Measurements from ENCODE around the gene TMEM106B.
"Not testable (repeated sequence)": the region's sequence is repeated elsewhere in the genome, so short reads cannot be mapped to it uniquely, and the experiment has no call there.

TMEM106B gene

GRCh38 chr7:12211054-12211710 is at the start of gene TMEM106B:
TMEM106B (plus strand) TSS chr7:12211294; CDS start chr7:12214811, 3,517 bp downstream.
- H3K9ac ChIP-seq (ENCODE audit: low read length), result peak within 1 kb of the TSS; percentile 83
- H3K4me1 ChIP-seq (ENCODE audit: insufficient read depth, low read length, severe bottlenecking), result peaks cover 25% of the 10 kb centered on the region
- H3K4me3 ChIP-seq (ENCODE audit: low read depth, low read length, poor library complexity, severe bottlenecking), result peak within 1 kb of the TSS; percentile 79
- H3K79me2 ChIP-seq (ENCODE audit: insufficient read depth, low read length), result peaks cover 6% of the 10 kb centered on the region; the same call in 1 of the 2 replicates
- peak within 1 kb of the TSS; percentile 95 for H2AFZ ChIP-seq (ENCODE audit: low read length)
- TF ChIP-seq EZH2 (IDR thresholded peaks at IDR 0.05; ENCODE audit: borderline replicate concordance, low read length) (no peak), CTCF (IDR thresholded peaks at IDR 0.05; ENCODE audit: low read length) (peak; percentile 36; the same call in 1 of the 2 replicates)
- no peaks in the 10 kb centered on the region for H3K9me2 ChIP-seq (ENCODE audit: low read depth, low read length)
- peak within 1 kb of the TSS; percentile 55 for H3K27ac ChIP-seq (ENCODE audit: low read depth, low read length, poor library complexity, severe bottlenecking)
- H3K27me3 ChIP-seq (ENCODE audit: insufficient read depth, low read length), result no peaks in the 10 kb centered on the region
- 0 out of 2 replicates have a peak, but pooled peaks cover 7% of the 10 kb centered on the region for H3K36me3 ChIP-seq (ENCODE audit: insufficient read depth, low read length)
- H3K4me2 ChIP-seq (ENCODE audit: low read length), result peak within 1 kb of the TSS; percentile 96
- no peaks in the 10 kb centered on the region for H3F3A ChIP-seq (ENCODE audit: insufficient read depth, low read length)
- H4K20me1 ChIP-seq (ENCODE audit: insufficient read depth, low read length), result no peaks in the 10 kb centered on the region
- no peaks in the 10 kb centered on the region for H3K9me3 ChIP-seq (ENCODE audit: low read length)

DNA sequence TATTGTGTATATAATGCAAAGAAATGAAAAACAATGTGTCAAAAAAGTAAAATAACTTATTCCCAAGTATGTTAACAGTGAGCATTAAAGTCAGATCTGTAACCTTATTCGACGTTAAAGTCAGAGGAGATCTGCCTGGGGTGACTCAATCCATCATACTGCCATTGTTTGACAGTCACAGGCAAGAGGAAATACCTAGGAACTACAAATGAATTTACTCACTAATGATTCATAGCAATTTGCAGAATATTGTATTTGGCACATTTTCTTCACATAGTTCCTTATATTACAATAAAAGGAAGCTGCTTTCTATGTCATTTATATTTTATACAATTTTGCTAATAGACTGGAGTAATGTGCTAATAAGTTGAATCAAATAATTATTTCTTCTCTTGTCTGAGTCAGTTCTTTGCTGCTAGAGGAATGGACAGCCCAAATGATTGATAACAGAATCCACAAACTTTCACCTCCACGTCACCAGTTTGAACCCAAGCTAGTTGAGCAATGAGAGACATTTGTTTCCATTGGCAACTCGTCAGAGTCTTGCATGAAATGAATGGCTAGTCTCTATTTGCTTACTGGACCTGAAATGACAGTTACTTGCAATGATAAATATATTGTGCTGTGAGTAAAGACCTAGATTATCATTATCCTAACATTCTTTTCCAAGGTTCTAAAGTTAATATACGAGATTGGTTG is 48.5 kb upstream of the TMEM106B start:
- no peaks in the 10 kb centered on the region for H3K79me2 ChIP-seq (ENCODE audit: insufficient read depth, low read length)
- no peaks in the 10 kb centered on the region for H3K9me3 ChIP-seq (ENCODE audit: low read length)
- no peaks in the 10 kb centered on the region for H4K20me1 ChIP-seq (ENCODE audit: insufficient read depth, low read length)
- no peaks in the 10 kb centered on the region for H3K9me2 ChIP-seq (ENCODE audit: low read depth, low read length)
- no peak for TF ChIP-seq EZH2 (IDR thresholded peaks at IDR 0.05; ENCODE audit: borderline replicate concordance, low read length)
- H2AFZ ChIP-seq (ENCODE audit: low read length), result no peak overlapping the region
- no peak overlapping the region for H3K4me2 ChIP-seq (ENCODE audit: low read length)
- no peaks in the 10 kb centered on the region for H3F3A ChIP-seq (ENCODE audit: insufficient read depth, low read length)
- no peaks in the 10 kb centered on the region for H3K36me3 ChIP-seq (ENCODE audit: insufficient read depth, low read length)
- H3K9ac ChIP-seq (ENCODE audit: low read length), result no peak overlapping the region
- no peaks in the 10 kb centered on the region for H3K4me1 ChIP-seq (ENCODE audit: insufficient read depth, low read length, severe bottlenecking)
- no peaks in the 10 kb centered on the region for H3K27me3 ChIP-seq (ENCODE audit: insufficient read depth, low read length)
- H3K27ac ChIP-seq (ENCODE audit: low read depth, low read length, poor library complexity, severe bottlenecking), result no peak overlapping the region
- no peak overlapping the region for H3K4me3 ChIP-seq (ENCODE audit: low read depth, low read length, poor library complexity, severe bottlenecking)

DNA sequence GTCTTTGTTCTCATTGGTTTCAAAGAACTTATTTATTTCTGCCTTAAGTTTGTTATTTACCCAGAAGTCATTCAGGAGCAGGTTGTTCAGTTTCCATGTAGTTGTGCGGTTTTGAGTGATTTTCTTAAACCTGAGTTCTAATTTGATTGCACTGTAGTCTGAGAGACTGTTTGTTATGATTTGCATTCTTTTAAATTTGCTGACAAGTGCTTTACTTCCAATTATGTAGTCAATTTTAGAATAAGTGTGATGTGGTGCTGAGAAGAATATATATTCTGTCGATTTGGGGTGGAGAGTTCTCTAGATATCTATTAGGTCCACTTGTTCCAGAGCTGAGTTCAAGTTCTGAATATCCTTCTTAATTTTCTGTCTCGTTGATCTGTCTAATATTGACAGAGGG is 43.0 kb upstream of the TMEM106B start:
- H3K4me3 ChIP-seq (ENCODE audit: low read depth, low read length, poor library complexity, severe bottlenecking); H3K79me2 ChIP-seq (ENCODE audit: insufficient read depth, low read length); H3K9ac ChIP-seq (ENCODE audit: low read length): not testable (repeated sequence)

DNA sequence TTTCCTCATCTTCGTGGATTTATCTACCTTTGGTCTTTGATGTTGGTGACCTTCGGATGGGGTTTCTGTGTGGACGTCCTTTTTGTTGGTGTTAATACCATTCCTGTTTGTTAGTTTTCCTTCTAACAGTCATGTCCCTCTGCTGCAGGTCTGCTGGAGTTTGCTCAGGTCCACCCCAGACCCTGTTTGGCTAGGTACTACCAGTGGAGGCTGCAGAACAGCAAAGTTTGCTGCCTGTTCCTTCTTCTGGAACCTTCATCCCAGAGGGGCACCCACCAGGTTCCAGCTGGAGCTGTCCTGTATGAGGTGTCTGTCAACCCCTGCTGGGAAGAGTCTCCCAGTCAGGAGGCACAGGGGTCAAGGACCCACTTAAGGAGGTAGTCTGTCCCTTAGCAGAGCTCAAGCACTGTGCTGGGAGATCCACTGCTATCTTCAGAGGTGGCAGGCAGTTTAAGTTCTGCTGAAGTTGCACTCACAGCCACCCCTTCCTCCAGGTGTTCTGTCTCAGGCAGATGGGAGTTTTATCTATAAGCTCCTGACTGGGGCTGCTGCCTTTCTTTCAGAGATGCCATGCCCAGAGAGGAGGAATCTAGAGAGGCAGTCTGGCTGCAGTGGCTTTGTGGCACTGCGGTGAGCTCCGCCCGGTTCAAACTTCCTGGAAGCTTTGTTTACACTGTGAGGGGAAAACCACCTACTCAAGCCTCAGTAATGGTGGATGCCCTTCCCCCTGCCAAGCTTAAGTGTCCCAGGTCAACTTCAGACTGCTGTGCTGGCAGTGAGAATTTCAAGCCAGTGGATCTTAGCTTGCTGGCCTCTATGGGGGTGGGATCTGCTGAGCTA is 40.9 kb upstream of the TMEM106B start:
- not testable (repeated sequence) for H3F3A ChIP-seq (ENCODE audit: insufficient read depth, low read length); H3K9ac ChIP-seq (ENCODE audit: low read length); H3K9me3 ChIP-seq (ENCODE audit: low read length); H3K4me2 ChIP-seq (ENCODE audit: low read length); H3K4me3 ChIP-seq (ENCODE audit: low read depth, low read length, poor library complexity, severe bottlenecking); H4K20me1 ChIP-seq (ENCODE audit: insufficient read depth, low read length); H3K4me1 ChIP-seq (ENCODE audit: insufficient read depth, low read length, severe bottlenecking); H3K9me2 ChIP-seq (ENCODE audit: low read depth, low read length); H3K36me3 ChIP-seq (ENCODE audit: insufficient read depth, low read length); H2AFZ ChIP-seq (ENCODE audit: low read length); H3K27me3 ChIP-seq (ENCODE audit: insufficient read depth, low read length); H3K27ac ChIP-seq (ENCODE audit: low read depth, low read length, poor library complexity, severe bottlenecking); H3K79me2 ChIP-seq (ENCODE audit: insufficient read depth, low read length)

More for the DNA sequence above, 43.0 kb upstream of the TMEM106B start:
- H3K4me2 ChIP-seq (ENCODE audit: low read length); H4K20me1 ChIP-seq (ENCODE audit: insufficient read depth, low read length); H3K36me3 ChIP-seq (ENCODE audit: insufficient read depth, low read length); H3K4me1 ChIP-seq (ENCODE audit: insufficient read depth, low read length, severe bottlenecking); H3K27me3 ChIP-seq (ENCODE audit: insufficient read depth, low read length); H3K9me3 ChIP-seq (ENCODE audit: low read length); H3K27ac ChIP-seq (ENCODE audit: low read depth, low read length, poor library complexity, severe bottlenecking); H3F3A ChIP-seq (ENCODE audit: insufficient read depth, low read length); H3K9me2 ChIP-seq (ENCODE audit: low read depth, low read length); H2AFZ ChIP-seq (ENCODE audit: low read length): not testable (repeated sequence)
